AG04449 (cell line): Measurements from ENCODE around the gene GALNT14.

Experiments
- CTCF ChIA-PET: fragments of 350-600 bp; formaldehyde crosslinking; extraction: SDS; loops from one replicate; lab custom pipeline; 2021; ENCODE audit warnings: antibody characterized with exemption; lab: Yijun Ruan, JAX
- POLR2A ChIA-PET: fragments of 400-600, 350-600 bp; formaldehyde crosslinking; extraction: SDS; loops from one replicate; lab custom pipeline; 2020; ENCODE audit warnings: antibody characterized with exemption, inconsistent platforms; lab: Yijun Ruan, JAX
- DNase-seq: peaks from one replicate; pipeline ENCODE4 v3.0.0-alpha.2; 2010; ENCODE audit warnings: low read depth, low spot score
- H3K4me3 ChIP-seq: 2 replicates; pipeline ENCODE4 v1.5.1; 2011; ENCODE audit warnings: low read depth, mild to moderate bottlenecking, control low read depth, low read length
- TF ChIP-seq, protein P1 (sequence below): IDR thresholded peaks from one replicate; pipeline ENCODE4 v1.5.1; 2011; ENCODE audit warnings: mild to moderate bottlenecking, moderate library complexity, low read length, control low read depth, inconsistent platforms; ENCODE audit not compliant: insufficient read depth; ENCODE audit errors: missing control alignments

Gene GALNT14

GRCh38 chr2:31107591-31108300 lies 30.5 kb downstream of the GALNT14 start:
- DNase-seq, result no peak
- POLR2A ChIA-PET, result no interaction called here
- TF ChIP-seq, protein P1, sequence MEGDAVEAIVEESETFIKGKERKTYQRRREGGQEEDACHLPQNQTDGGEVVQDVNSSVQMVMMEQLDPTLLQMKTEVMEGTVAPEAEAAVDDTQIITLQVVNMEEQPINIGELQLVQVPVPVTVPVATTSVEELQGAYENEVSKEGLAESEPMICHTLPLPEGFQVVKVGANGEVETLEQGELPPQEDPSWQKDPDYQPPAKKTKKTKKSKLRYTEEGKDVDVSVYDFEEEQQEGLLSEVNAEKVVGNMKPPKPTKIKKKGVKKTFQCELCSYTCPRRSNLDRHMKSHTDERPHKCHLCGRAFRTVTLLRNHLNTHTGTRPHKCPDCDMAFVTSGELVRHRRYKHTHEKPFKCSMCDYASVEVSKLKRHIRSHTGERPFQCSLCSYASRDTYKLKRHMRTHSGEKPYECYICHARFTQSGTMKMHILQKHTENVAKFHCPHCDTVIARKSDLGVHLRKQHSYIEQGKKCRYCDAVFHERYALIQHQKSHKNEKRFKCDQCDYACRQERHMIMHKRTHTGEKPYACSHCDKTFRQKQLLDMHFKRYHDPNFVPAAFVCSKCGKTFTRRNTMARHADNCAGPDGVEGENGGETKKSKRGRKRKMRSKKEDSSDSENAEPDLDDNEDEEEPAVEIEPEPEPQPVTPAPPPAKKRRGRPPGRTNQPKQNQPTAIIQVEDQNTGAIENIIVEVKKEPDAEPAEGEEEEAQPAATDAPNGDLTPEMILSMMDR, result no peak
- CTCF ChIA-PET, result no interaction called here
- H3K4me3 ChIP-seq, result no peak overlapping the region

- no peak overlapping the region for H3K4me3 ChIP-seq
- ChIA-PET POLR2A (no interaction called here), CTCF (no interaction called here)
- no peak for DNase-seq
- TF ChIP-seq, protein P1, result no peak
Observed at GRCh38 chr2:31101701-31102100, 36.5 kb downstream of the GALNT14 start.

DNA sequence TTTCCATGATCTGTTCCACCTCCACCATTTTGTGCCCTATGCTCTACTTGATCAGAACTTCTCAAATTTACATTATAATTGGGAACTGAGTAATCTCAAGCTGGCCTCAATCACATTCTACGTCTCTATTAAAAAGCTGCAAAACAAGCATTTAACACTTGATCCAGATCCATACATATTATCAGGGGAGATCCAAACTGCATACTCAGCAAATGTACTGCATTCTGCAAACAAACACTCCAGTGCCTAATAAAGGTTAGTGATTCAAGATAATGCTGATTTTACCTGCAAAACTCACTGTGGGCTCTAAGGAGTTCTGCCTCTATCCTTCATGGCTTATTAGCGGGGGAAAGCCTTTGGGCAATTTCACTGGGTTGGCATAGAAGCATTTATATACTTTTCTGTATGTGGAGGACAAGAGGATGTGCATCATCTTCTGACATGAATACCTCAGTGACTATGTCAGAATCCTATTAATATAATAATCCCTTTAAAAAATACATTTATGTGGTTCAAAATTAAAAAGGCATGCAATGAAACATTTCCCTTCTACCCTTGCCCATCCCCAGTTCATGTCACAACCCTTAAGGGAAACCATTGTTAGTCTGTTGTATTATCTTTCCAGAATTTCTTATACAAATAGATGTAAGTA lies 40.2 kb downstream of the GALNT14 start:
- DNase-seq, result no peak
- POLR2A ChIA-PET, result no interaction called here
- CTCF ChIA-PET, result no interaction called here
- TF ChIP-seq, protein P1, result no peak
- no peak overlapping the region for H3K4me3 ChIP-seq

- POLR2A ChIA-PET, result no interaction called here
- TF ChIP-seq, protein P1, result no peak
- no peak for DNase-seq
- H3K4me3 ChIP-seq, result no peak overlapping the region
- CTCF ChIA-PET, result no interaction called here
Observed at GRCh38 chr2:31090188-31090587, 48.1 kb downstream of the GALNT14 start.

GRCh38 chr2:31089645-31090044 lies 48.6 kb downstream of the GALNT14 start:
- no peak for DNase-seq
- CTCF ChIA-PET, result no interaction called here
- POLR2A ChIA-PET, result interaction anchor here (0.6 kb wide), 1 partner anchor 79 kb away, joined by 3 read pairs; no protein-coding TSS in a partner anchor
- TF ChIP-seq, protein P1, result no peak
- no peak overlapping the region for H3K4me3 ChIP-seq

- POLR2A ChIA-PET, result no interaction called here
- H3K4me3 ChIP-seq, result no peak overlapping the region
- no peak for DNase-seq
- TF ChIP-seq, protein P1, result no peak
- CTCF ChIA-PET, result no interaction called here
Observed at GRCh38 chr2:31088504-31089195, 49.6 kb downstream of the GALNT14 start.
